Subcutaneous adipose tissue (tissue), 4 donors: Measurements from ENCODE around the gene ATP9B. TPM values are rescaled to one million over a fixed set of nuclear protein-coding genes. Genes with fewer than 3 reads are reported as not detected.

ENCODE experiments used
- CTCF ChIP-seq: fragments of 450-650 bp; IDR thresholded peaks from one replicate; pipeline ENCODE4 v1.5.1; 2016; ENCODE audit warnings: low read depth, mild to moderate bottlenecking, control low read depth, antibody characterized with exemption, moderate library complexity
- total RNA-seq, 4 donors: library from RNA; depleted of rRNA; stranded (reverse); fragments of >200 nt; gene quantifications; one replicate each; pipeline ENCODE4 v1.1.0, GENCODE V29; 2016

Gene ATP9B
- total RNA-seq, 4 donors from 2014 or later, result 38.8 to 58.5 (median 45.3) TPM

- TF ChIP-seq CTCF, result no peak
Measured at GRCh38 chr18:79257480-79257879, 188.3 kb downstream of the ATP9B start.

GRCh38 chr18:79258447-79258846 is 189.3 kb downstream of the ATP9B start:
- TF ChIP-seq CTCF, result no peak

GRCh38 chr18:79259218-79259617 is 190.0 kb downstream of the ATP9B start:
- no peak for TF ChIP-seq CTCF

GRCh38 chr18:79260023-79260422 is 190.8 kb downstream of the ATP9B start:
- no peak for TF ChIP-seq CTCF

- TF ChIP-seq CTCF, result no peak
Measured at GRCh38 chr18:79260510-79260909, 191.3 kb downstream of the ATP9B start.

- TF ChIP-seq CTCF, result no peak
Measured at GRCh38 chr18:79272916-79273315, 203.7 kb downstream of the ATP9B start.

- no peak for TF ChIP-seq CTCF
Measured at GRCh38 chr18:79274823-79275222, 205.6 kb downstream of the ATP9B start.
